Transverse colon (tissue), 4 donors: ENCODE data around the gene ZNF333. TPM values are rescaled to one million over a fixed set of nuclear protein-coding genes. Genes with fewer than 3 reads are reported as not detected.

Experiments
- DNase-seq: peaks from one replicate; pipeline ENCODE4 v3.0.0-alpha.2; 2019
- H3K27ac ChIP-seq, 4 donors: fragments of 200-600 bp; sonication (generic); 2 replicates each; pipeline ENCODE4 v1.5.1; 2016 to 2018; ENCODE audit warnings: inconsistent platforms in 4 of 4
- H3K27me3 ChIP-seq: fragments of 200-600 bp; sonication (generic); 2 replicates; pipeline ENCODE4 v1.5.1; 2017; ENCODE audit warnings: inconsistent platforms
- H3K36me3 ChIP-seq, 4 donors: fragments of 200-600 bp; sonication (generic); 2 replicates each; pipeline ENCODE4 v1.5.1; 2017 to 2019; ENCODE audit warnings: inconsistent platforms in 4 of 4
- H3K4me1 ChIP-seq, 4 donors: fragments of 200-600 bp; sonication (generic); 2 replicates each; pipeline ENCODE4 v1.5.1; 2017 to 2020; ENCODE audit warnings: inconsistent platforms in 4 of 4
- H3K4me3 ChIP-seq, 4 donors: fragments of 200-600 bp; sonication (generic); 1 replicate in 1 of 4; 2 replicates in 3 of 4; pipeline versions ENCODE4 v1.5.1 to v1.6.1; 2017 to 2019; ENCODE audit warnings: inconsistent platforms in 4 of 4
- H3K9me3 ChIP-seq, 2 donors: fragments of 200-600 bp; sonication (generic); 2 replicates each; pipeline ENCODE4 v1.5.1; 2017 to 2019; ENCODE audit warnings: inconsistent platforms in 2 of 2
- EP300 ChIP-seq: sonication (generic); formaldehyde crosslinking; IDR thresholded peaks from one replicate; pipeline ENCODE4 v1.6.1; 2017; ENCODE audit warnings: antibody characterized with exemption, low read depth
- POLR2A ChIP-seq: fragments of 450-650 bp; IDR thresholded peaks from one replicate; pipeline ENCODE4 v1.6.1; 2016; ENCODE audit warnings: antibody characterized with exemption, mild to moderate bottlenecking, moderate library complexity
- POLR2AphosphoS5 ChIP-seq, 3 donors: sonication (generic); formaldehyde crosslinking; IDR thresholded peaks; one replicate each; pipeline ENCODE4 v1.6.1; 2016; ENCODE audit warnings: antibody characterized with exemption in 3 of 3
- WGBS, 2 donors: methylation state at CpG; one replicate each; pipeline ENCODE4 v1.1.5; 2018; ENCODE audit warnings: low coverage in 1 of 2; 5-methylcytosine and 5-hydroxymethylcytosine counted together
- in situ Hi-C, 4 donors: fragments of 200-750 bp; cut with MboI; loops; one replicate each; pipeline versions ENCODE4 v1.15.0 to v1.15.1; 2017; ENCODE audit warnings: low sequenced_read_pairs in 3 of 4, low pct_ligation_motif_present in 1 of 4, low pct_unique_long_range_greater_than_20kb in 1 of 4
- intact Hi-C: fragments of 100-400 bp; cut with DNase I; formaldehyde crosslinking; loops from one replicate; pipeline ENCODE4 v1.15.1; 2023; ENCODE audit warnings: low total_unique reads
- total RNA-seq, 4 donors: library from RNA; depleted of rRNA; stranded (reverse); fragments of >200 nt; gene quantifications; one replicate each; pipeline ENCODE4 v1.1.0, GENCODE V29; 2016
- TF ChIP-seq, protein P1 (sequence below), 5 experiments: fragments of 200-600 bp in 3 of 5; fragments of 450-650 bp in 2 of 5; sonication (generic) in 3 of 5; IDR thresholded peaks; 1 replicate in 2 of 5; 2 replicates in 3 of 5; pipeline ENCODE4 v1.5.1; 2016 to 2017; ENCODE audit warnings: antibody characterized with exemption in 5 of 5, inconsistent platforms in 3 of 5, mild to moderate bottlenecking in 2 of 5, moderate library complexity in 1 of 5

ZNF333 gene
- total RNA-seq, 4 donors from 2014 or later = 10.1 to 31.4 (median 16.1) TPM

DNA sequence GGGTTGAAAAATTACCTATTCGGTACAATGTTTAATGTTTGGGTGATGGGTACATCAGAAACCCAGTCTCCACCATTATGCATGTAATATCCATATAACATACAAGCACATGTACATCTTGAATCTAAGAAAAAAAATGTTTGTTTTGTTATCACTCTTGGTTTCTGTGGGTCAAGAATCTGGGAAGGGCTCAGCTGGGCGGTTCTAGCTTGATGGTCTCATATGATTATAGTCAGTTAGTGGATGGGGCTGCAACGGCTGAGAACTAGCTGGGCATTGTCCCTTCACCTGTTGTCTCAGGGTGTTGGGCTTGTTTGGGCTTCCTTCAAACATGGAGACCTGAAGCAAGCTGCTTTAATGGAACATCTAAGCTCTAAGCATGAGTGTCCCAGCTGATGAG lies 19.9 kb upstream of the ZNF333 start:
- in situ Hi-C loops = no loop called here
- Histone ChIP-seq H3K36me3 (no peaks in the 10 kb centered on the region), H3K9me3 (peaks cover 0 to 3% of the 10 kb centered on the region in 2 donors), H3K27me3 (peaks cover 8% of the 10 kb centered on the region), H3K27ac (no peak overlapping the region), H3K4me3 (no peak overlapping the region), H3K4me1 (no peaks in the 10 kb centered on the region)
- intact Hi-C loops = no loop called here
- no peak for DNase-seq
- TF ChIP-seq POLR2AphosphoS5 (IDR thresholded peaks at IDR 0.05) = no peak
- TF ChIP-seq, protein P1, sequence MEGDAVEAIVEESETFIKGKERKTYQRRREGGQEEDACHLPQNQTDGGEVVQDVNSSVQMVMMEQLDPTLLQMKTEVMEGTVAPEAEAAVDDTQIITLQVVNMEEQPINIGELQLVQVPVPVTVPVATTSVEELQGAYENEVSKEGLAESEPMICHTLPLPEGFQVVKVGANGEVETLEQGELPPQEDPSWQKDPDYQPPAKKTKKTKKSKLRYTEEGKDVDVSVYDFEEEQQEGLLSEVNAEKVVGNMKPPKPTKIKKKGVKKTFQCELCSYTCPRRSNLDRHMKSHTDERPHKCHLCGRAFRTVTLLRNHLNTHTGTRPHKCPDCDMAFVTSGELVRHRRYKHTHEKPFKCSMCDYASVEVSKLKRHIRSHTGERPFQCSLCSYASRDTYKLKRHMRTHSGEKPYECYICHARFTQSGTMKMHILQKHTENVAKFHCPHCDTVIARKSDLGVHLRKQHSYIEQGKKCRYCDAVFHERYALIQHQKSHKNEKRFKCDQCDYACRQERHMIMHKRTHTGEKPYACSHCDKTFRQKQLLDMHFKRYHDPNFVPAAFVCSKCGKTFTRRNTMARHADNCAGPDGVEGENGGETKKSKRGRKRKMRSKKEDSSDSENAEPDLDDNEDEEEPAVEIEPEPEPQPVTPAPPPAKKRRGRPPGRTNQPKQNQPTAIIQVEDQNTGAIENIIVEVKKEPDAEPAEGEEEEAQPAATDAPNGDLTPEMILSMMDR (IDR thresholded peaks at IDR 0.05) = no peak
- TF ChIP-seq POLR2A = no peak
- no peak for TF ChIP-seq EP300
- 92 to 100% methylated on average over 1 to 3 of the region's 3 CpGs for WGBS, 2 donors

DNA sequence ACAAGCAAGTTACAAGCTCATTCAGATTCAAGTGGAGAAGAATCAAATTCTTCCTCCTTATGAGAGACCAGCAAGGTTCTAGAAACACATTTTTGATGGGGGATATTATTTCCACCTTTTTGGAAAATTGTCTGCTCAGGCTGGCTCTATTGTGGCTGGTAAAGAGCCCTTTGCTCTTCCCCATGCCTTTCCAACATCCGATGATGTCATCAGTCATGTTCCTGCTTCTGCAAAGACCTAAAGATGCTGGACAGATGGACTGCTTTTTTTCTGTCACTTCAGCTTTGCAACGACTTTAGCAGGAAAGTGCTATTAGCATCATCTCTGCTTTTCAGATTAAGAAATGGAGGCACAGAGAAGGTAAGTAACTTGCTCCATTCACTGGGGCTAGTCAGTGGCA lies 19.4 kb upstream of the ZNF333 start:
- TF ChIP-seq EP300 (no peak), POLR2A (no peak), POLR2AphosphoS5 (IDR thresholded peaks at IDR 0.05) (no peak)
- TF ChIP-seq, protein P1 (IDR thresholded peaks at IDR 0.05) = no peak
- no peaks in the 10 kb centered on the region for H3K36me3 ChIP-seq
- intact Hi-C loops (no loop called here), in situ Hi-C loops (no loop called here)
- H3K27ac ChIP-seq = no peak overlapping the region
- H3K4me3 ChIP-seq = no peak overlapping the region
- 49 to 67% methylated on average over 2 of the region's 2 CpGs for WGBS, 2 donors
- no peaks in the 10 kb centered on the region for H3K4me1 ChIP-seq
- H3K9me3 ChIP-seq = peaks cover 0 to 3% of the 10 kb centered on the region in 2 donors
- DNase-seq = no peak
- H3K27me3 ChIP-seq = peaks cover 8% of the 10 kb centered on the region

DNA sequence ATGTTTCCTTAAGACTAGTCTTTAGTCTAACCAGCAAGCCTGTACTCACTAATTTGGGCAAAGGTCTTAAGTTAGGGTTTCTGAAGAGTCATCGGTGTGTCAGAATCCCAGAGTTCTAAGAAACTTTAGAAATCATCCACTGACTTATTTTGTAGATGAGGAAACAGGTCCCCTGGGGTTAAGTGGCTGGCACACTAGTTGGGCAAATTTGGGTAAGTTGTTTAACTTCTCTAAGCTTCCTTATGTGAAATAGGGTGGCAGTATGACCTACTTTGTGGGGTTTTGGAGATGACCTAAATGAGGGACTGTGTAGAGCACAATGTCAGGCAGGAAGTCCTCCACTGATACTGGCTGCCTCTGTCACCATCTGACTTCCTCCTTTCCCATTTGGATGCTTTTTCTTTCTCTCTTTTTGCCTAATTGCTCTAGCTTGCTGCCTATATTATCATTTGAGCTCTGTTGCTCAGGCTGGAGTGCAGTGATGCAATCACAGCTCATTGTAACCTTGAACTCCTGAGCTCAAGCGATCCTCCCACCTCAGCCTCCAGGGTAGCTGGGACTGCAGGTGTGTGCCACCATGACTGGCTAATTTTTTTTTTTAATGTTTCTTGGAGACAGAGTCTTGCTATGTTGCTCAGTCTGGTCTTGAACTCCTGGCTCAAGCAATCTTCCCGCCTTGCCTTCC lies 17.5 kb upstream of the ZNF333 start:
- no peak overlapping the region for H3K4me3 ChIP-seq
- H3K36me3 ChIP-seq = no peaks in the 10 kb centered on the region
- no peak overlapping the region for H3K27ac ChIP-seq
- peaks cover 8% of the 10 kb centered on the region for H3K27me3 ChIP-seq
- peaks cover 0 to 3% of the 10 kb centered on the region in 2 donors for H3K9me3 ChIP-seq
- intact Hi-C loops = no loop called here
- in situ Hi-C loops = no loop called here
- no peak for DNase-seq
- no peaks in the 10 kb centered on the region for H3K4me1 ChIP-seq
- 86 to 100% methylated on average over 1 to 3 of the region's 3 CpGs for WGBS, 2 donors
- TF ChIP-seq POLR2AphosphoS5 (IDR thresholded peaks at IDR 0.05) (no peak), POLR2A (no peak), EP300 (no peak)
- TF ChIP-seq, protein P1 (IDR thresholded peaks at IDR 0.05) = no peak

DNA sequence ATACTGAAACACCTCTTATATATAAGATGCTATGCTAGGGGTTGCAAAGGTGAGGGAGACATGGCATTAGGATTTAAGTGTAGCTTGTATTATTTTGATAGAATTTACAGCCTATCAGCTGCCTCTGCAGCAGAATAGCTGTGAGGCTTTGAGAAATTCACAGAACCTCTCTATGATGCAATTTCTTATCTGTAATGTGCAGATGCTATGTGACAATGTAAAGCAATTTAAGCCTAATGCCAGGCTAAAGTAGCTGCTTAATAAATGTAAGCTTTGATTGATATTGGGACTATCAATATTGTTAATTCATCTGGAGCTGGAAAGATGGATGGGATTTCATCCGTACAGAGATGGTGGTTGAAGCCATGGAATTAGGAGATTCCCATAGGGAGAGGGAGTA lies 16.8 kb upstream of the ZNF333 start:
- 56 to 72% methylated on average over 1 of the region's 1 CpG for WGBS, 2 donors
- Histone ChIP-seq H3K4me1 (no peaks in the 10 kb centered on the region), H3K9me3 (peaks cover 0 to 3% of the 10 kb centered on the region in 2 donors), H3K36me3 (no peaks in the 10 kb centered on the region), H3K27me3 (peaks cover 8% of the 10 kb centered on the region), H3K27ac (no peak overlapping the region), H3K4me3 (no peak overlapping the region)
- intact Hi-C loops (no loop called here), in situ Hi-C loops (no loop called here)
- TF ChIP-seq POLR2A = no peak
- TF ChIP-seq, protein P1 (IDR thresholded peaks at IDR 0.05) = no peak
- no peak for TF ChIP-seq EP300
- no peak for TF ChIP-seq POLR2AphosphoS5 (IDR thresholded peaks at IDR 0.05)
- no peak for DNase-seq
